Right lung (tissue), 5 donors: Measurements from ENCODE around the gene LHFPL2. TPM values are rescaled to one million over a fixed set of nuclear protein-coding genes. Genes with fewer than 3 reads are reported as not detected.
A peak's percentile ranks its signal among the peaks of the same experiment; 100 is the strongest.
"Not testable (repeated sequence)": the region's sequence is repeated elsewhere in the genome, so short reads cannot be mapped to it uniquely, and the experiment has no call there.

ENCODE experiments used
- DNase-seq, 2 donors: peaks; one replicate each; pipeline ENCODE4 v3.0.0-alpha.2; 2013
- polyA plus RNA-seq, 5 donors: library from polyadenylated mRNA; unstranded; fragments of 120-200 nt; gene quantifications; one replicate each; pipeline versions ENCODE4 v1.2.1 to v1.2.3, GENCODE V29; 2013; ENCODE audit warnings: inconsistent platforms in 1 of 5, low replicate concordance in 1 of 5; ENCODE audit not compliant: insufficient read length in 5 of 5, insufficient read depth in 1 of 5

Gene LHFPL2
- polyA plus RNA-seq, 5 donors: 36.8 to 50.9 (median 43.8) TPM

- peak in 1 of 2 donors; percentile 22 for DNase-seq
Measured at GRCh38 chr5:78472469-78473106, 176.0 kb downstream of the LHFPL2 start.

DNA sequence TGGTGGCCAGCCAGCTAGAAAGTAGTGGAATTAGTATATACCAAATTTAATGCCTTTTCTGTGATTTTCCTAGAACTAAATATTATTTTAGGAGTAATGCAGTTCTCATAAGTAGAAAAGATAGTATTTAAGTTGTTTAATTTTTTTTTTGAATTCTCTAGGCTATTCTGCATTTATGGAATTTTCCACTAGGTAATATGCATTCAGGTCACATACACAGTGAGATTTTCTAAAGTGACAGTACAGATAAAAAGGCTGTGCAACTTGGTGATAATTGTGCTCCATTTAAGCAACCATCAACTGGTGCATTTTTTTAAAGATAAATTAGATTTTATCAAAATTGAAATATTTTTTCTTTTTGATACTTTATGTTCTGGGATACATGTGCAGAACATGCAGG is 176.7 kb downstream of the LHFPL2 start:
- DNase-seq: no peak

DNA sequence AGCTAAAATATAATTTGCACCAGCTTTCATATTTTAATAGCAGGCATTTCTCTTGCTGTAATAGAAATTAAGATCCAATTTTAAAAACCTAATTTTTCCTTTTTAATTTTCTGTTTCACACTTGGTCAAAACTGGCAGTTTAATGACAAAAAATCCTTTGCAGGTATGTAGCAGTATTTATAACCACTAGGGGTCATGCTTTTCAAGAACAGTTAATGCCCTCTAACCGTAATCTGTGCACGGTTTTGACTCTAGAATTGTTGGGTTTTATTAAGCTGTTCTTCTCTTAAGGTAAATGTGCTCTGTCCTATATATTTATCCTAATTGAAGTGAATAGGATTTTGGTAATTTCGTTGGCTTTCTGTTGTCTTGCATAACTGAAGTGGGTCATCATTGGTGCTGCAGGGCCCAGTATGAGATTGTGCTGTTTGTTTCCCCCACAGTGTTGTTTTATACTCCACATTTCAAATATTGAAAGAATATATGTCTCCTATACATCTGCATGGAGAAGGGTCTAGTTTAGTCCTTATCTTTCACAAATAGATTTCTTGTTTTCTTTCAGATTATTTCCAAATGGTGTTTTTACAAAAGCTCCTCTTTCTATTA is 180.7 kb downstream of the LHFPL2 start:
- no peak for DNase-seq

- DNase-seq: no peak
Measured at GRCh38 chr5:78467140-78467539, 181.4 kb downstream of the LHFPL2 start.

GRCh38 chr5:78458843-78459242 is 189.7 kb downstream of the LHFPL2 start:
- no peak for DNase-seq

DNA sequence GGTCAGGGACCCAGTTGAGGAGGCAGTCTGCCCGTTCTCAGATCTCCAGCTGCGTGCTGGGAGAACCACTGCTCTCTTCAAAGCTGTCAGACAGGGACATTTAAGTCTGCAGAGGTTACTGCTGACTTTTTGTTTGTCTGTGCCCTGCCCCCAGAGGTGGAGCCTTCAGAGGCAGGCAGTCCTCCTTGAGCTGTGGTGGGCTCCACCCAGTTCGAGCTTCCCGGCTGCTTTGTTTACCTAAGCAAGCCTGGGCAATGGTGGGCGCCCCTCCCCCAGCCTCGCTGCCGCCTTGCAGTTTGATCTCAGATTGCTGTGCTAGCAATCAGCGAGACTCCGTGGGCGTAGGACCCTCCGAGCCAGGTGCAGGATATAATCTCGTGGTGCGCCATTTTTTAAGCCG is 191.1 kb downstream of the LHFPL2 start:
- DNase-seq: not testable (repeated sequence)

DNA sequence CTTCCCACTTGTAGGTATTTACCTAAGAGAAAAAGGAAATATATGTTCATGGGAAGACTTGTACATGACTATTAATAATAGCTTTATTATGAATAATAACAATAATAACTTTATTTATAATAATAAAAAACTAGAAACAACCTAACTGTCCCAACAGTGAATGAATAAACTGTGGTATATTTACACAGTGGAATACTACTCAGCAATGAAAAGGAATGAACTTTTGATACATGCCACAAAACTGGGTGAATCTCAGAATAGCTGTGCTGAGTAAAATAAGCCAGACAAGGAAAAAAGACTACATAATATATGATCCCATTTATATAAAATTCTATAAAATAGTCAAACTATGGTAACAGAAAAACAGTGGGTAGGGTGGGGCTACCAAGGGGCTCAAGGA is 199.5 kb downstream of the LHFPL2 start:
- DNase-seq: no peak

- DNase-seq: no peak
Measured at GRCh38 chr5:78447775-78448424, 200.7 kb downstream of the LHFPL2 start.
